SU-DHL-6 (cell line): ENCODE data around the gene LAX1.
A peak's percentile ranks its signal among the peaks of the same experiment; 100 is the strongest.
"Not testable (repeated sequence)": the region's sequence is repeated elsewhere in the genome, so short reads cannot be mapped to it uniquely, and the experiment has no call there.

Experiments used
- H2AFZ ChIP-seq: fragments of 200-600 bp; sonication (generic); 2 replicates; pipeline ENCODE4 v1.6.1; 2014; ENCODE audit warnings: low read depth, mild to moderate bottlenecking, moderate library complexity, mixed read lengths, antibody characterized with exemption, low read length; ENCODE audit not compliant: severe bottlenecking
- H3F3A ChIP-seq: fragments of 200-600 bp; shearing (Covaris generic); 2 replicates; pipeline ENCODE4 v1.6.0; 2016; ENCODE audit warnings: antibody characterized with exemption, mild to moderate bottlenecking; ENCODE audit not compliant: insufficient read depth
- H3K27ac ChIP-seq: fragments of 200-600 bp; sonication (generic); 2 replicates; pipeline ENCODE4 v1.5.1; 2016; ENCODE audit warnings: low read depth, mild to moderate bottlenecking, low read length, moderate library complexity, mixed read lengths
- H3K27me3 ChIP-seq: fragments of 200-600 bp; sonication (generic), shearing (Covaris generic); 2 replicates; pipeline ENCODE4 v1.6.0; 2014; ENCODE audit warnings: mild to moderate bottlenecking, low read length
- H3K36me3 ChIP-seq: fragments of 200-600 bp; sonication (generic); 2 replicates; pipeline ENCODE4 v1.6.1; 2014; ENCODE audit warnings: mild to moderate bottlenecking, low read length, mixed read lengths
- H3K4me2 ChIP-seq: fragments of 300-600, 200-600 bp; shearing (Covaris generic), sonication (generic); 2 replicates; pipeline ENCODE4 v1.6.0; 2014; ENCODE audit warnings: low read length, low read depth, mild to moderate bottlenecking; ENCODE audit not compliant: poor library complexity, severe bottlenecking
- H3K4me3 ChIP-seq: fragments of 200-600 bp; sonication (generic); 2 replicates; pipeline ENCODE4 v1.5.1; 2014; ENCODE audit warnings: antibody characterized with exemption, low read length, mild to moderate bottlenecking, mixed read lengths; ENCODE audit not compliant: insufficient read depth, poor library complexity, severe bottlenecking
- H3K79me2 ChIP-seq: fragments of 200-600 bp; sonication (generic); 2 replicates; pipeline ENCODE4 v1.6.1; 2014; ENCODE audit warnings: mild to moderate bottlenecking, low read length, moderate library complexity; ENCODE audit not compliant: insufficient read depth
- H3K9ac ChIP-seq: fragments of 200-600 bp; sonication (generic); 2 replicates; pipeline ENCODE4 v1.7.0; 2014; ENCODE audit warnings: mild to moderate bottlenecking, low read length
- H3K9me2 ChIP-seq: fragments of 200-600 bp; sonication (generic); replicated peaks from 2 replicates; pipeline ENCODE4 v1.6.1; 2014; ENCODE audit warnings: low read length; ENCODE audit not compliant: insufficient read depth
- H3K9me3 ChIP-seq: fragments of 200-600 bp; sonication (generic); 2 replicates; pipeline ENCODE4 v1.6.1; 2014; ENCODE audit warnings: low read length, mixed read lengths; ENCODE audit not compliant: insufficient read depth
- H4K20me1 ChIP-seq: fragments of 200-600 bp; sonication (generic); 2 replicates; pipeline ENCODE4 v1.6.1; 2014; ENCODE audit warnings: low read depth, mild to moderate bottlenecking, antibody characterized with exemption, low read length, moderate library complexity, mixed read lengths
- CTCF ChIP-seq: fragments of 200-600 bp; sonication (generic); IDR thresholded peaks from one replicate; pipeline ENCODE4 v1.5.1; 2017; ENCODE audit warnings: antibody characterized with exemption, mild to moderate bottlenecking, low read length, moderate library complexity; ENCODE audit not compliant: insufficient read depth, poor library complexity, severe bottlenecking
- EZH2phosphoT487 ChIP-seq: fragments of 200-600 bp; sonication (generic), shearing (Covaris generic); conservative IDR thresholded peaks from 2 replicates; pipeline ENCODE4 v1.6.1; 2018; ENCODE audit warnings: mild to moderate bottlenecking, antibody characterized with exemption, low read length, moderate library complexity, mixed read lengths

Gene LAX1

GRCh38 chr1:203791498-203791897, 26.5 kb downstream of the LAX1 start:
- Histone ChIP-seq H3K9ac (no peak overlapping the region), H4K20me1 (no peaks in the 10 kb centered on the region), H3K4me2 (no peak overlapping the region), H3K79me2 (peaks cover 6% of the 10 kb centered on the region), H3F3A (no peaks in the 10 kb centered on the region), H3K27me3 (no peaks in the 10 kb centered on the region), H2AFZ (no peak overlapping the region), H3K27ac (no peak overlapping the region), H3K4me3 (no peak overlapping the region), H3K9me3 (no peaks in the 10 kb centered on the region), H3K9me2 (no peaks in the 10 kb centered on the region), H3K36me3 (no peaks in the 10 kb centered on the region)
- no peak for TF ChIP-seq EZH2phosphoT487
- no peak for TF ChIP-seq CTCF

- Histone ChIP-seq H4K20me1 (peaks cover 5% of the 10 kb centered on the region; the same call in 1 of the 2 replicates), H3K9me3 (no peaks in the 10 kb centered on the region), H3K4me2 (no peak overlapping the region), H3K27me3 (no peaks in the 10 kb centered on the region), H3K79me2 (peaks cover 16% of the 10 kb centered on the region), H3K36me3 (peaks cover 8% of the 10 kb centered on the region; the same call in 1 of the 2 replicates), H3F3A (no peaks in the 10 kb centered on the region), H3K9me2 (no peaks in the 10 kb centered on the region), H3K27ac (no peak overlapping the region), H3K4me3 (no peak overlapping the region), H2AFZ (no peak overlapping the region), H3K9ac (no peak overlapping the region)
- no peak for TF ChIP-seq EZH2phosphoT487
- TF ChIP-seq CTCF, result no peak
Measured at GRCh38 chr1:203792486-203792885, 27.5 kb downstream of the LAX1 start.

DNA sequence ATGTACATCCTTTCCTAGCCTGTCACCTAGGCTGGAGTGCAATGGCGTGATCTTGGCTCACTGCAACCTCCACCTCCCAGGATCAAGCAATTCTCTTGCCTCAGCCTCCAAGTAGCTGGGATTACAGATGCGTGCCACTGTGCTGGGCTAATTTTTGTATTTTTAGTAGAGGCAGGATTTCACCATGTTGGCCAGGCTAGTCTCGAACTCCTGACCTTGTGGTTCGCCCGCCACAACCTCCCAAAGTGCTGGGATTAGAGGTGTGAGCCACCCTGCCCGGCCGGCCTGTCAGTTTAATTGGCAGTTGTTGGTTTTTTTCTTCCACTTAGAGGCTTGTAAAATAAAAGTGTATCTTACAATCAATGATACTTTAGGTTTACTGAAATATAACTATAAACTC, 28.6 kb downstream of the LAX1 start:
- not testable (repeated sequence) for H2AFZ ChIP-seq, H3K27ac ChIP-seq, H3K4me2 ChIP-seq, H3K9me2 ChIP-seq, H4K20me1 ChIP-seq, H3F3A ChIP-seq, H3K27me3 ChIP-seq, H3K9ac ChIP-seq, H3K4me3 ChIP-seq, H3K9me3 ChIP-seq
- Histone ChIP-seq H3K36me3 (peaks cover 17% of the 10 kb centered on the region), H3K79me2 (peaks cover 27% of the 10 kb centered on the region)

DNA sequence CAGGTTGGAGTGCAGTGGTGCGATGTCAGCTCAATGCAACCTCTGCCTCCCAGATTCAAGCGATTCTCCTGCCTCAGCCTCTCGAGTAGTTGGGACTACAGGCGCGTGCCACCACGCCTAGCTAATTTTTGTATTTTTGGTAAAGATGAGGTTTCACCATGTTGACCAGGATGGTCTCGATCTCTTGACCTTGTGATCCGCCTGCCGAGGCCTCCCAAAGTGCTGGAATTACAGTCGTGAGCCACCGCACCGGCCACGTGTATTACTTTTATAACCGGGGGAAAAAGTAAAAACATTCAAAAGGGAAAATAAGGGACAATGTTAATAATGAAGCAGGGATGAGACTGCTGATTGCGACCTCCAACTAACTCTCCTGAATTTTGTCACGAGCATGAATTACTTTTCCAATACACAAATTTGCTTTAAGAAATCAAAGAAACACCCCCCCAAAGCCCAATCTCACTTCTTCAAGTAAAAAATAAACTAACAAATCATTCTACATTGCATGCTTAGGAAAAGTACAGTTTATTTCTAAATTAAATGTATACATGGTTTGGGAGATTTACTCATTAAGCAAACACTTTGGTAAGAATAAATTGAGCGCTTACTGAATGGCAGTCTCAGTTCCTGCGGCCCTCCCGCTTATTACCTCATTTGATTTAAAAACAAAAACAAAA, 29.9 kb downstream of the LAX1 start:
- TF ChIP-seq EZH2phosphoT487, result no peak
- no peak for TF ChIP-seq CTCF
- Histone ChIP-seq H3K27me3 (no peaks in the 10 kb centered on the region), H3K9me2 (no peaks in the 10 kb centered on the region), H4K20me1 (peaks cover 5% of the 10 kb centered on the region; the same call in 1 of the 2 replicates), H3K9me3 (no peaks in the 10 kb centered on the region), H3K79me2 (peaks cover 41% of the 10 kb centered on the region), H3K36me3 (peaks cover 21% of the 10 kb centered on the region), H3F3A (no peaks in the 10 kb centered on the region), H3K4me2 (peak overlapping the region; percentile 73), H3K4me3 (peak overlapping the region; percentile 49), H3K9ac (peak overlapping the region; percentile 75), H3K27ac (no peak overlapping the region), H2AFZ (peak overlapping the region; percentile 92)
